ENCODE results near the gene GFER.

DNA sequence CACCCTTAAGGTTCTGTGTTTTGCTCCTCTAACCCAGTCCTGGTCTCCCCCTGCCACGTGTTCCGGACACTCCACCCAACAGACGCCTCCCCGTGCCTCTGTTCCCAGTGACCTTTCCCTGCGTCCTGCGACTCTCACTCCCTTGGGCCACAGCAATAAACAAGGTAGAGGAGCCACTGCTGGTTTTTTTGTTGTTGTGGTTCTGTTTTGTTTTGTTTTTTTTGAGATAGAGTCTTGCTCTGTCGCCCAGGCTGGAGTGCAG, 31.9 kb downstream of the GFER start:
- TF ChIP-seq EZH2phosphoT487 (IDR thresholded peaks at IDR 0.05; ENCODE audit: insufficient read depth, low read depth): no peak
- TF ChIP-seq EZH2 (IDR thresholded peaks at IDR 0.05; ENCODE audit: insufficient read depth, poor library complexity, severe bottlenecking): no peak
